GM12892 (cell line): ENCODE measurements around the gene SCAANT1.

Experiments used
- POLR2A ChIP-seq: IDR thresholded peaks from 2 replicates; pipeline ENCODE4 v1.6.1; 2011; ENCODE audit warnings: low read depth, low read length, control low read depth
- POLR2AphosphoS5 ChIP-seq: IDR thresholded peaks from 2 replicates; pipeline ENCODE4 v1.6.1; 2011; ENCODE audit warnings: low read depth, low read length, control low read depth
- TAF1 ChIP-seq: IDR thresholded peaks from 2 replicates; pipeline ENCODE4 v1.6.1; 2011; ENCODE audit warnings: low read depth, mild to moderate bottlenecking, control low read depth, low read length, borderline replicate concordance

DNA sequence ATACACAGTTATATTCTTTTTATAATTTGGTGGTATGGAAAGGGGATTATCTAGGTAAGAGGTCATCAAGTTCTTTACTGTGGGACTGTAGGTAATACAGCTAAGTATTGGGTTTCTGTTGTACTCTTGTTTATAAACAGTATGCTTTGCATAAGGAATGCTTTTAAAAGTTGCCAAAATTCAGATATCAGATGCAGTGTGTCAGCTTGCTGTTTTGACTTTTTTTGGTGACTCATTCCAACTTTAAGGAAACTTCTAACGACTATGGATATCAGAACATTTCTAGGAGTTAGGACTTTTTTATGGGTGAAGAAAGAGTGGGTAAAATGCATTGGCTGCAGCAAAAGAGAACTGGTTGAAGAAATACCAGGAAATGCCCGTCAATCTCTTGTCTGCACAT, 2.8 kb downstream of the SCAANT1 start:
- no peak for TF ChIP-seq POLR2A
- no peak for TF ChIP-seq POLR2AphosphoS5
- TF ChIP-seq TAF1 = no peak
